Endothelial cell of umbilical vein (primary cell): Measurements from ENCODE around the gene ZDHHC14. TPM values are rescaled to one million over a fixed set of nuclear protein-coding genes. Genes with fewer than 3 reads are reported as not detected.

Source experiments
- BruUV-seq: library from RNA; stranded (reverse); fragments of 400-500 nt; replicated peaks from 2 replicates; lab custom pipeline; 2021; lab: Mats Ljungman, UMichigan
- CTCF ChIA-PET: fragments of 300-600, 350-600 bp; sonication (Branson Sonifier 250); formaldehyde crosslinking; loops from one replicate; lab custom pipeline; 2021; ENCODE audit warnings: antibody characterized with exemption, inconsistent platforms; lab: Charles Lee
- POLR2A ChIA-PET: fragments of 300-600, 350-600 bp; sonication (Branson Sonifier 250); formaldehyde crosslinking; loops from one replicate; lab custom pipeline; 2021; ENCODE audit warnings: antibody characterized with exemption, inconsistent platforms; lab: Charles Lee
- DNase-seq: peaks from one replicate; pipeline ENCODE4 v3.0.0-alpha.2; 2011; ENCODE audit warnings: low read depth, low spot score
- FAIRE-seq: peaks from 2 replicates; lab custom pipeline; 2011; peaks lifted over from hg19 to GRCh38; lab: Jason Lieb, UNC
- H2AFZ ChIP-seq: 2 replicates; pipeline ENCODE4 v1.6.0; 2012; ENCODE audit warnings: low read depth, low read length, control low read depth, inconsistent platforms
- H3K27ac ChIP-seq: 2 replicates; pipeline ENCODE4 v1.5.1; 2011; ENCODE audit warnings: low read depth, mild to moderate bottlenecking, control low read depth, low read length, moderate library complexity; ENCODE audit not compliant: insufficient read depth
- H3K27me3 ChIP-seq, 2 experiments: 2 replicates each; pipeline versions ENCODE4 v1.6.0 to v1.6.1; 2011; ENCODE audit warnings: low read length in 2 of 2, mixed read lengths in 1 of 2; ENCODE audit not compliant: control insufficient read depth in 2 of 2, insufficient read depth in 2 of 2
- H3K36me3 ChIP-seq, 2 experiments: 2 replicates in 1 of 2; 3 replicates in 1 of 2; pipeline ENCODE4 v1.5.1; 2011; ENCODE audit warnings: low read length in 2 of 2, mild to moderate bottlenecking in 1 of 2, moderate library complexity in 1 of 2; ENCODE audit not compliant: control insufficient read depth in 2 of 2, insufficient read depth in 2 of 2; ENCODE audit errors: extremely low read depth in 1 of 2
- H3K4me1 ChIP-seq: 3 replicates; pipeline ENCODE4 v1.5.1; 2011; ENCODE audit warnings: mild to moderate bottlenecking, low read length; ENCODE audit not compliant: control insufficient read depth, insufficient read depth; ENCODE audit errors: extremely low read depth
- H3K4me2 ChIP-seq: 2 replicates; pipeline ENCODE4 v1.6.1; 2011; ENCODE audit warnings: low read length, control low read depth, mixed read lengths; ENCODE audit not compliant: insufficient read depth
- H3K4me3 ChIP-seq, 3 experiments: fragments of 200-600 bp in 1 of 3; sonication (generic), shearing (Covaris generic) in 1 of 3; replicated peaks in 1 of 3; 2 replicates each; pipeline ENCODE4 v1.5.1; 2011 to 2016; ENCODE audit warnings: control low read depth in 3 of 3, low read length in 3 of 3, mild to moderate bottlenecking in 2 of 3, inconsistent platforms in 1 of 3, low read depth in 1 of 3, moderate library complexity in 1 of 3; ENCODE audit not compliant: insufficient read depth in 1 of 3
- H3K79me2 ChIP-seq: 2 replicates; pipeline ENCODE4 v1.6.0; 2012; ENCODE audit warnings: low read length, inconsistent platforms; ENCODE audit not compliant: control insufficient read depth, insufficient read depth
- H3K9ac ChIP-seq: replicated peaks from 2 replicates; pipeline ENCODE3; 2011; ENCODE audit warnings: low read length, control low read depth; ENCODE audit not compliant: insufficient read depth; ENCODE audit errors: extremely low read depth
- H3K9me1 ChIP-seq: replicated peaks from 3 replicates; pipeline ENCODE4 v1.6.0; 2011; ENCODE audit warnings: mild to moderate bottlenecking, low read length; ENCODE audit not compliant: control insufficient read depth, insufficient read depth; ENCODE audit errors: extremely low read depth
- H3K9me3 ChIP-seq: replicated peaks from 2 replicates; pipeline ENCODE4 v1.5.1; 2012; ENCODE audit warnings: low read length, inconsistent platforms; ENCODE audit not compliant: control insufficient read depth, insufficient read depth
- H4K20me1 ChIP-seq: replicated peaks from 2 replicates; pipeline ENCODE3; 2011; ENCODE audit warnings: mild to moderate bottlenecking, low read length; ENCODE audit not compliant: control insufficient read depth, insufficient read depth; ENCODE audit errors: extremely low read depth
- CTCF ChIP-seq, 2 donors: IDR thresholded peaks; 1 replicate in 1 of 2; 2 replicates in 1 of 2; pipeline ENCODE4 v1.5.1; 2011; ENCODE audit warnings: low read length in 2 of 2, mild to moderate bottlenecking in 2 of 2, moderate library complexity in 2 of 2, control low read depth in 1 of 2, inconsistent platforms in 1 of 2, low read depth in 1 of 2; ENCODE audit not compliant: insufficient read depth in 1 of 2; ENCODE audit errors: extremely low read depth in 1 of 2
- FOS ChIP-seq: IDR thresholded peaks from 2 replicates; pipeline ENCODE4 v1.6.1; 2011; ENCODE audit warnings: mild to moderate bottlenecking, low read length, moderate library complexity, borderline replicate concordance; ENCODE audit not compliant: insufficient read depth
- GATA2 ChIP-seq: IDR thresholded peaks from 2 replicates; pipeline ENCODE4 v1.7.0; 2011; ENCODE audit warnings: low read depth, mild to moderate bottlenecking, moderate library complexity, mixed read lengths, low read length; ENCODE audit not compliant: insufficient read length, insufficient read depth
- MAX ChIP-seq: IDR thresholded peaks from 2 replicates; pipeline ENCODE4 v1.6.1; 2011; ENCODE audit not compliant: insufficient read depth, insufficient read length
- MYC ChIP-seq: IDR thresholded peaks from one replicate; pipeline ENCODE4 v1.6.1; 2011; ENCODE audit warnings: mild to moderate bottlenecking, low read depth, low read length
- POLR2A ChIP-seq: IDR thresholded peaks from 2 replicates; pipeline ENCODE4 v1.6.1; 2012; ENCODE audit warnings: low read depth, mild to moderate bottlenecking, control low read depth, low read length
- dilution Hi-C: fragments of 300-500 bp; cut with MboI; formaldehyde crosslinking; loops from one replicate; pipeline ENCODE4 v1.15.0; 2019; ENCODE audit warnings: low sequenced_read_pairs; ENCODE audit not compliant: extremely low pct_ligation_motif_present
- intact Hi-C: fragments of 100-400 bp; cut with micrococcal nuclease; formaldehyde crosslinking; loops from one replicate; pipeline ENCODE4 v1.10.0; 2022
- polyA plus RNA-seq, 4 experiments: library from polyadenylated mRNA; depleted of rRNA in 3 of 4; stranded (reverse) in 3 of 4; unstranded in 1 of 4; fragments of >200 nt; gene quantifications; 2 replicates each; pipeline versions ENCODE4 v1.2.1 to v1.2.3, GENCODE V29; 2011 to 2012; ENCODE audit warnings: missing spikeins in 1 of 4
- total RNA-seq: library from RNA; stranded (reverse); gene quantifications from 2 replicates; pipeline ENCODE4 v1.2.3, GENCODE V29; 2021

The ZDHHC14 gene
- total and polyA plus RNA-seq, 2 donors (not counting 3 experiments of a cell fraction or from before 2014, with no cell fraction given), result 23.0 to 25.6 TPM

GRCh38 chr6:157496534-157497095 is 115.6 kb downstream of the ZDHHC14 start:
- Histone ChIP-seq H3K36me3 (no peaks in the 10 kb centered on the region), H2AFZ (no peak overlapping the region), H3K4me1 (peaks cover 37% of the 10 kb centered on the region), H3K4me2 (peak overlapping the region; percentile 23), H3K27me3 (no peaks in the 10 kb centered on the region), H3K79me2 (no peaks in the 10 kb centered on the region), H3K4me3 (no peak overlapping the region), H3K9me3 (no peaks in the 10 kb centered on the region), H3K27ac (peak overlapping the region; percentile 12), H4K20me1 (no peaks in the 10 kb centered on the region), H3K9ac (no peak overlapping the region), H3K9me1 (no peaks in the 10 kb centered on the region)
- no TSS peak for BruUV-seq
- dilution Hi-C loops (no loop called here), intact Hi-C loops (loop anchor here (2.0 kb wide), 1 partner anchor 36 kb away; no protein-coding TSS in a partner anchor)
- ChIA-PET CTCF (no interaction called here), POLR2A (no interaction called here)
- TF ChIP-seq CTCF (IDR thresholded peaks at IDR 0.05; ENCODE audit: extremely low read depth in 1 of 2, insufficient read depth in 1 of 2, low read depth in 1 of 2, low read length in 2 of 2) (no peak), POLR2A (no peak), FOS (no peak), MYC (no peak), MAX (no peak), GATA2 (no peak)
- DNase-seq (peak; percentile 21), FAIRE-seq (peak; percentile 67)
